SH-SY5Y (cell line): ENCODE results near the gene SPR.

Experiments used
- GATA2 ChIP-seq: IDR thresholded peaks from 2 replicates; pipeline ENCODE4 v1.6.1; 2011; ENCODE audit warnings: mild to moderate bottlenecking, low read depth, low read length
- GATA3 ChIP-seq: IDR thresholded peaks from 2 replicates; pipeline ENCODE4 v1.6.1; 2011; ENCODE audit warnings: low read depth, mild to moderate bottlenecking, low read length, moderate library complexity

GRCh38 chr2:72917138-72917876 lies 30.1 kb downstream of the SPR start, which contains the start of gene EMX1:
- TF ChIP-seq GATA2, result no peak
- TF ChIP-seq GATA3, result no peak
